Caco-2 (cell line): Measurements from ENCODE around the gene FUCA2. TPM values are rescaled to one million over a fixed set of nuclear protein-coding genes. Genes with fewer than 3 reads are reported as not detected.

ENCODE experiments used
- BruUV-seq: library from RNA; stranded (reverse); fragments of 400-500 nt; replicated peaks from 2 replicates; lab custom pipeline; 2021; lab: Mats Ljungman, UMichigan
- CTCF ChIA-PET: fragments of 300-600 bp; sonication (Branson Sonifier 250); formaldehyde crosslinking; loops from one replicate; lab custom pipeline; 2022; ENCODE audit warnings: antibody characterized with exemption; lab: Charles Lee
- POLR2A ChIA-PET: fragments of 300-600 bp; sonication (Branson Sonifier 250); formaldehyde crosslinking; loops from one replicate; lab custom pipeline; 2022; ENCODE audit warnings: antibody characterized with exemption; lab: Charles Lee
- DNase-seq, 2 experiments: peaks; one replicate each; pipeline versions ENCODE4 v3.0.0 to v3.0.0-alpha.2; 2020 to 2022
- H3K27me3 ChIP-seq: replicated peaks from 2 replicates; pipeline ENCODE4 v1.6.0; 2011; ENCODE audit warnings: low read length; ENCODE audit not compliant: control insufficient read depth, insufficient read depth
- H3K36me3 ChIP-seq: 2 replicates; pipeline ENCODE4 v1.5.1; 2011; ENCODE audit warnings: low read length; ENCODE audit not compliant: control insufficient read depth, insufficient read depth
- H3K4me1 ChIP-seq: fragments of 250-450 bp; sonication (Bioruptor Pico); 2 replicates; pipeline ENCODE4 v1.5.1; 2020; ENCODE audit warnings: mild to moderate bottlenecking
- H3K4me3 ChIP-seq: 2 replicates; pipeline ENCODE4 v1.5.1; 2011; ENCODE audit warnings: low read depth, mild to moderate bottlenecking, control low read depth, low read length
- H3K9me3 ChIP-seq: fragments of 250-450 bp; sonication (Bioruptor Pico); 2 replicates; pipeline ENCODE4 v1.5.1; 2020; ENCODE audit warnings: mild to moderate bottlenecking, moderate library complexity
- H3K27ac Mint-ChIP-seq: one replicate; pipeline ENCODE4 v1.8.0; 2022; ENCODE audit warnings: mixed read lengths; ENCODE audit not compliant: unreplicated experiment
- H3K27me3 Mint-ChIP-seq: one replicate; pipeline ENCODE4 v1.8.0; 2022; ENCODE audit warnings: mixed read lengths; ENCODE audit not compliant: insufficient read depth, unreplicated experiment
- H3K36me3 Mint-ChIP-seq: one replicate; pipeline ENCODE4 v1.8.0; 2022; ENCODE audit warnings: mild to moderate bottlenecking, mixed read lengths; ENCODE audit not compliant: insufficient read depth, unreplicated experiment
- H3K4me1 Mint-ChIP-seq: one replicate; pipeline ENCODE4 v1.8.0; 2022; ENCODE audit warnings: low read depth, mixed read lengths; ENCODE audit not compliant: unreplicated experiment
- H3K4me3 Mint-ChIP-seq: one replicate; pipeline ENCODE4 v1.8.0; 2022; ENCODE audit warnings: mild to moderate bottlenecking, moderate library complexity, mixed read lengths; ENCODE audit not compliant: unreplicated experiment
- H3K9me3 Mint-ChIP-seq: one replicate; pipeline ENCODE4 v1.8.0; 2022; ENCODE audit warnings: mixed read lengths; ENCODE audit not compliant: unreplicated experiment
- CTCF ChIP-seq, 2 experiments: fragments of 200-600 bp in 1 of 2; IDR thresholded peaks; 1 replicate in 1 of 2; 2 replicates in 1 of 2; pipeline versions ENCODE4 v1.5.1 to v1.8.0; 2011 to 2022; ENCODE audit warnings: antibody characterized with exemption in 1 of 2, control low read depth in 1 of 2, inconsistent platforms in 1 of 2, low read depth in 1 of 2, low read length in 1 of 2, mild to moderate bottlenecking in 1 of 2, moderate library complexity in 1 of 2; ENCODE audit not compliant: insufficient read depth in 1 of 2, severe bottlenecking in 1 of 2, unreplicated experiment in 1 of 2
- intact Hi-C: fragments of 100-400 bp; cut with micrococcal nuclease; formaldehyde crosslinking; loops from one replicate; pipeline ENCODE4 v1.10.0; 2022; ENCODE audit not compliant: unreplicated experiment
- total RNA-seq: library from RNA; stranded (reverse); gene quantifications from 2 replicates; pipeline ENCODE4 v1.2.3, GENCODE V29; 2022

Gene FUCA2
- total RNA-seq, 1 experiment from 2014 or later = 102 TPM

- H3K36me3 ChIP-seq = peaks cover 2% of the 10 kb centered on the region
- H3K36me3 Mint-ChIP-seq = peaks cover 61% of the 10 kb centered on the region
- H3K27me3 ChIP-seq = no peaks in the 10 kb centered on the region
- no peak overlapping the region for H3K4me3 ChIP-seq
- no peaks in the 10 kb centered on the region for H3K27me3 Mint-ChIP-seq
- no peaks in the 10 kb centered on the region for H3K9me3 Mint-ChIP-seq
- intact Hi-C loops = no loop called here
- peaks cover 5% of the 10 kb centered on the region; the same call in 1 of the 2 replicates for H3K4me1 ChIP-seq
- no peak for TF ChIP-seq CTCF (IDR thresholded peaks at IDR 0.05; ENCODE audit: insufficient read depth in 1 of 2, low read depth in 1 of 2, low read length in 1 of 2, severe bottlenecking in 1 of 2, unreplicated experiment in 1 of 2)
- H3K4me1 Mint-ChIP-seq = peaks cover 10% of the 10 kb centered on the region
- ChIA-PET POLR2A (no interaction called here), CTCF (no interaction called here)
- BruUV-seq = no TSS peak
- H3K4me3 Mint-ChIP-seq = no peak overlapping the region
- no peaks in the 10 kb centered on the region for H3K9me3 ChIP-seq
- no peak for DNase-seq
- no peak overlapping the region for H3K27ac Mint-ChIP-seq
Measured at GRCh38 chr6:143506620-143507019, 4.9 kb downstream of the FUCA2 start.

- no peak overlapping the region for H3K4me3 ChIP-seq
- H3K36me3 ChIP-seq = peaks cover 2% of the 10 kb centered on the region
- BruUV-seq = no TSS peak
- no peak overlapping the region for H3K4me3 Mint-ChIP-seq
- no peaks in the 10 kb centered on the region for H3K9me3 Mint-ChIP-seq
- CTCF ChIA-PET = no interaction called here
- DNase-seq = no peak
- H3K27me3 ChIP-seq = no peaks in the 10 kb centered on the region
- no peak overlapping the region for H3K27ac Mint-ChIP-seq
- TF ChIP-seq CTCF (IDR thresholded peaks at IDR 0.05; ENCODE audit: insufficient read depth in 1 of 2, low read depth in 1 of 2, low read length in 1 of 2, severe bottlenecking in 1 of 2, unreplicated experiment in 1 of 2) = no peak
- no peaks in the 10 kb centered on the region for H3K27me3 Mint-ChIP-seq
- peaks cover 10% of the 10 kb centered on the region for H3K4me1 Mint-ChIP-seq
- no peaks in the 10 kb centered on the region for H3K9me3 ChIP-seq
- peaks cover 61% of the 10 kb centered on the region for H3K36me3 Mint-ChIP-seq
- POLR2A ChIA-PET = no interaction called here
- peaks cover 5% of the 10 kb centered on the region; the same call in 1 of the 2 replicates for H3K4me1 ChIP-seq
- intact Hi-C loops = no loop called here
Measured at GRCh38 chr6:143506199-143506598, 5.3 kb downstream of the FUCA2 start.

GRCh38 chr6:143505537-143505936, 6.0 kb downstream of the FUCA2 start:
- ChIA-PET CTCF (no interaction called here), POLR2A (no interaction called here)
- H3K4me1 ChIP-seq = peaks cover 5% of the 10 kb centered on the region; the same call in 1 of the 2 replicates
- Mint-ChIP-seq H3K36me3 (peaks cover 62% of the 10 kb centered on the region), H3K27me3 (no peaks in the 10 kb centered on the region), H3K27ac (no peak overlapping the region), H3K9me3 (no peaks in the 10 kb centered on the region), H3K4me3 (no peak overlapping the region), H3K4me1 (peaks cover 10% of the 10 kb centered on the region)
- intact Hi-C loops = no loop called here
- BruUV-seq = no TSS peak
- no peak overlapping the region for H3K4me3 ChIP-seq
- no peak for DNase-seq
- H3K36me3 ChIP-seq = peaks cover 2% of the 10 kb centered on the region
- H3K27me3 ChIP-seq = no peaks in the 10 kb centered on the region
- H3K9me3 ChIP-seq = no peaks in the 10 kb centered on the region
- no peak for TF ChIP-seq CTCF (IDR thresholded peaks at IDR 0.05; ENCODE audit: insufficient read depth in 1 of 2, low read depth in 1 of 2, low read length in 1 of 2, severe bottlenecking in 1 of 2, unreplicated experiment in 1 of 2)
